ENCODE results near the gene CLEC18B.

Gene CLEC18B

DNA sequence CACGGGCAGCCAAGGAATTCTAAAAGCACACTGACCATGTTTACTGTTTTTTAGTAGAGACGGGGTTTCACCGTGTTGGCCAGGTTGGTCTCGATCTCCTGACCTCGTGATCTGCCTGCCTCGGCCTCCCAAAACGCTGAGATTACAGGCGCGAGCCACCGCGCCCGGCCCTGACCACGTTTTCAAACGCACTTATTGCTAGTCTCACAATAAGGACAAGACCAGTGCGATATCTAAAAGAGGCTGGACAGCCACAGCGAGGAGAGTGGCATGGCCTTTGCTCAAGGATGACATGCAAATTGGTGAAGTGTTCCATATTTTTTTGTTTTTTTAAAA is 35.0 kb upstream of the CLEC18B start:
- Histone ChIP-seq H3K4me3 (ENCODE audit: low read length) (no peak overlapping the region), H3K27ac (ENCODE audit: low read length) (no peak overlapping the region), H3K9me3 (ENCODE audit: control insufficient read depth, insufficient read depth, low read length) (no peaks in the 10 kb centered on the region), H3K36me3 (ENCODE audit: control insufficient read depth, insufficient read depth, low read length) (peaks cover 27% of the 10 kb centered on the region), H3K27me3 (ENCODE audit: control insufficient read depth, insufficient read depth, low read length) (no peaks in the 10 kb centered on the region), H3K4me1 (ENCODE audit: control insufficient read depth, insufficient read depth, low read length) (no peaks in the 10 kb centered on the region)
- no peak for DNase-seq (ENCODE audit: low read depth, low spot score)
- WGBS (ENCODE audit: insufficient coverage, insufficient read length) = no CpG with 5 or more reads among the region's 16 CpGs

GRCh38 chr16:74455619-74456289 is 34.5 kb upstream of the CLEC18B start:
- no peaks in the 10 kb centered on the region for H3K9me3 ChIP-seq (ENCODE audit: control insufficient read depth, insufficient read depth, low read length)
- H3K4me1 ChIP-seq (ENCODE audit: control insufficient read depth, insufficient read depth, low read length) = no peaks in the 10 kb centered on the region
- no peak for DNase-seq (ENCODE audit: low read depth, low spot score)
- H3K4me3 ChIP-seq (ENCODE audit: low read length) = no peak overlapping the region
- H3K27me3 ChIP-seq (ENCODE audit: control insufficient read depth, insufficient read depth, low read length) = no peaks in the 10 kb centered on the region
- WGBS (ENCODE audit: insufficient coverage, insufficient read length) = no CpG with 5 or more reads among the region's 10 CpGs
- H3K27ac ChIP-seq (ENCODE audit: low read length) = no peak overlapping the region
- peaks cover 27% of the 10 kb centered on the region for H3K36me3 ChIP-seq (ENCODE audit: control insufficient read depth, insufficient read depth, low read length)

DNA sequence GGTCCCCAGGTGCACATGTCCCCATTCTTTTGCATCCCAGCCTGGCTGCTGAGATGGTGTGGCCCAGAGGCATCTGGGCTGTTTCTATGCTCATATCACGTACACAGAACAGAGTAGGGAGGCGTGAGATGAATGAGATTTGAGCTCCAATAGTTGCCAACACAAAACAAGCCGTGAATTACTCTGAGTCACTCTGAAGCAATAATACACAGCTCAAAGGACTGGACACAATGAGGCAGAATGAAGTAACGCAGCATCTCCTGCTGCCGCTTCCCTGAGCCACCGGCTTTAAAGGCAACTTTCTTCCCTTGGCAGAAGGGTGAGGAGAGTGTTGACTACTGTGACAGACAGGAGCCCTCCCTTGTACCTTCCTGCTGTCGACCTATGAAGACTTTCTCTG is 33.9 kb upstream of the CLEC18B start:
- no peak overlapping the region for H3K4me3 ChIP-seq (ENCODE audit: low read length)
- no peaks in the 10 kb centered on the region for H3K4me1 ChIP-seq (ENCODE audit: control insufficient read depth, insufficient read depth, low read length)
- no CpG with 5 or more reads among the region's 7 CpGs for WGBS (ENCODE audit: insufficient coverage, insufficient read length)
- H3K36me3 ChIP-seq (ENCODE audit: control insufficient read depth, insufficient read depth, low read length) = peaks cover 25% of the 10 kb centered on the region
- no peaks in the 10 kb centered on the region for H3K9me3 ChIP-seq (ENCODE audit: control insufficient read depth, insufficient read depth, low read length)
- no peak for DNase-seq (ENCODE audit: low read depth, low spot score)
- H3K27me3 ChIP-seq (ENCODE audit: control insufficient read depth, insufficient read depth, low read length) = no peaks in the 10 kb centered on the region
- no peak overlapping the region for H3K27ac ChIP-seq (ENCODE audit: low read length)

DNA sequence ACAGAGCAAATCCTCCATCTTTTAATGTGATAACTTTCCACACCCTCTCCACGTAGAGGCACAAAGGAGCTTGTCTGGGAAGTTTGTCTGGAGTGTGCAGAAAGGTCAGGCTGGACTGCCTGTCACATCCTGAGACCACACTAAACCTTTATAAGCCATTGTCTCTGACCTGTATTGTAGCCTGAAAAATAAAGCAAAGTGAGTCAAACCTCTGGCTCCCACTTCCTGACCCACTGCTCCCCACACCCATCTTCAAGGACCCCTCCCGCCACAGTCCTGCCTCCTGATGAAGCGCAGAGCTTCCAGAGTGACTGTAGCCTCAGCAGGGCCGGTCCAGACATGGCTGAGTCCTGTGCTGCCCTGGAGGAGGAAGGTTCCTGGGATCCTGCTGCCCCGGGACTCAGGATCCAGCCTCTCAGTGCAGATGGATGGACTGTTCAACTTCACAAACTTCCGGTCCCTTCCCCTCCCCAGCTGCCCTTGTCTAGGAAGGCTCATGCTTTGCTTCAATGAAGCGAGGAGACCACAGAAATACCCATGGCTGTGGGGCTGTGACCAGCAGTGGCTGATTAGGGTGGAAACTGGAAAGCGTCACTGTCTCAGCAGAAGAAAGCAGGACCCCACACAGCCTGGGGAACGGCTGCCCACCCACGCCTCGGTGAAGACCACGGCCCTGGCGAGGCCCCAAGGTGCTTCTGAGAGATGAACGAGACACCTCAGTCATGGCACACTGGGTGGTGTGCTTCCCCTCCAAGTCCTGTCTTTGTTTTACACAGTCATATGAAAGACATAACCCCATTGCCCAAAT is 30.9 kb upstream of the CLEC18B start:
- no CpG with 5 or more reads among the region's 14 CpGs for WGBS (ENCODE audit: insufficient coverage, insufficient read length)
- Histone ChIP-seq H3K27ac (ENCODE audit: low read length) (no peak overlapping the region), H3K9me3 (ENCODE audit: control insufficient read depth, insufficient read depth, low read length) (no peaks in the 10 kb centered on the region), H3K27me3 (ENCODE audit: control insufficient read depth, insufficient read depth, low read length) (no peaks in the 10 kb centered on the region), H3K4me1 (ENCODE audit: control insufficient read depth, insufficient read depth, low read length) (no peaks in the 10 kb centered on the region), H3K4me3 (ENCODE audit: low read length) (no peak overlapping the region), H3K36me3 (ENCODE audit: control insufficient read depth, insufficient read depth, low read length) (peaks cover 17% of the 10 kb centered on the region)
- no peak for DNase-seq (ENCODE audit: low read depth, low spot score)

DNA sequence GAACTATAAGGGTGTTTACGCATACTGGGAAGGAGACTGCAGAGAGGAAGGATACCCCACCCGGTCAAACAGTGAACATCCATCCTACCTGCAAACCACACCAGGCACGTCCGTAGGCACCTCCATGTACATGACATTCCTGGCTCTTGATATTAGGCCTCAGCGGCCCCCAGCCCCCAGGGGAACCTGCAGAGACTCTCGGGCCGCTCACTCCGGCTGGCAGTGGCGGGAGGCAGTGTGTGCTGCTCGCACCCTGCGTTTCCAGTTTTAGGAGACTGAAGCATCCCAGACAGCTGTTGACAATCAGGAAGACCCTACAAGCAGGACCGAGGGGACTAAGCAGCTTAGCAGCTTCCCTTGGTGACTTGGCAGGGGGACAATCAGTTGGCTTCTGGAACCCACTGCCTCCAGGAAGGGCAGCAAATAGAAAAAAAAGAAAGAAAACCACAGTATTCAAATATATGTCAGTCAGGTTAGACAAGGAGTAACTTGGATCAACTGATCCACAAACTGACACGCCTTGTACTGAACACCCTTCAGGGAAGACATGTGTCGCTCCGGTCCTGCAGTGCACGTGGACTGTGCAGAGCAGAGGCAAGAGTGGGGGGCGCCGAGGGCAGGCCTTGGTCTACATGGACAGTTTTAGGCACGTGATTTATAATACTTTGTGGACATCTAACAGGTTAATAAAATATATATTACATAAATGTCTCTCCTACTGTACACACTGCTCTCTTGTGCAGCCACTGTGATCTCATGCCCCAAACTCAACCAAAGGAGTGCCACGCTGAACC is 29.9 kb upstream of the CLEC18B start:
- no peaks in the 10 kb centered on the region for H3K4me1 ChIP-seq (ENCODE audit: control insufficient read depth, insufficient read depth, low read length)
- WGBS (ENCODE audit: insufficient coverage, insufficient read length) = no CpG with 5 or more reads among the region's 20 CpGs
- no peaks in the 10 kb centered on the region for H3K9me3 ChIP-seq (ENCODE audit: control insufficient read depth, insufficient read depth, low read length)
- DNase-seq (ENCODE audit: low read depth, low spot score) = no peak
- no peak overlapping the region for H3K4me3 ChIP-seq (ENCODE audit: low read length)
- no peaks in the 10 kb centered on the region for H3K27me3 ChIP-seq (ENCODE audit: control insufficient read depth, insufficient read depth, low read length)
- peaks cover 17% of the 10 kb centered on the region for H3K36me3 ChIP-seq (ENCODE audit: control insufficient read depth, insufficient read depth, low read length)
- no peak overlapping the region for H3K27ac ChIP-seq (ENCODE audit: low read length)

DNA sequence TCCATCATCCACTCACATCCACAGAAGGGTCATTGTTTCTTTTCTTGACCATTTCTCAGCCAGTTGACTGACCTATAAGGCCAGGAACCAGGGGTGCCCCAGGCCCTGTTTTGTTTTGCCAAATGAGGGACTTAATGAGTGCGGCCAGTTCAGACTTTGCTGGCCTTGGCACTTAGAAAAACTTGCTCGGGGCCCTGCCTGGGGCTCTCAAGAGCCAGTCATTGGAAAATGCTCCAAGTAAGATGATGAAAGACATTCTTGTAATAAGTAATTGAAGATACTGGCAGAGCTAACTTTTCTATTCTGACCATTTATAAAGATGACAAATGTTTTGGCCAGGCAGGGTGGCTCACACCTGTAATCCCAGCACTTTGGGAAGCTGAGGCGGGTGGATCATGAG is 29.0 kb upstream of the CLEC18B start:
- no peaks in the 10 kb centered on the region for H3K27me3 ChIP-seq (ENCODE audit: control insufficient read depth, insufficient read depth, low read length)
- no peak overlapping the region for H3K27ac ChIP-seq (ENCODE audit: low read length)
- H3K9me3 ChIP-seq (ENCODE audit: control insufficient read depth, insufficient read depth, low read length) = no peaks in the 10 kb centered on the region
- no CpG with 5 or more reads among the region's 3 CpGs for WGBS (ENCODE audit: insufficient coverage, insufficient read length)
- no peak overlapping the region for H3K4me3 ChIP-seq (ENCODE audit: low read length)
- H3K36me3 ChIP-seq (ENCODE audit: control insufficient read depth, insufficient read depth, low read length) = peaks cover 8% of the 10 kb centered on the region
- H3K4me1 ChIP-seq (ENCODE audit: control insufficient read depth, insufficient read depth, low read length) = no peaks in the 10 kb centered on the region
- no peak for DNase-seq (ENCODE audit: low read depth, low spot score)

- H3K27ac ChIP-seq (ENCODE audit: low read length) = no peak overlapping the region
- H3K4me3 ChIP-seq (ENCODE audit: low read length) = no peak overlapping the region
- H3K9me3 ChIP-seq (ENCODE audit: control insufficient read depth, insufficient read depth, low read length) = no peaks in the 10 kb centered on the region
- H3K27me3 ChIP-seq (ENCODE audit: control insufficient read depth, insufficient read depth, low read length) = no peaks in the 10 kb centered on the region
- DNase-seq (ENCODE audit: low read depth, low spot score) = no peak
- peaks cover 4% of the 10 kb centered on the region for H3K36me3 ChIP-seq (ENCODE audit: control insufficient read depth, insufficient read depth, low read length)
- WGBS (ENCODE audit: insufficient coverage, insufficient read length) = no CpG with 5 or more reads among the region's 5 CpGs
- H3K4me1 ChIP-seq (ENCODE audit: control insufficient read depth, insufficient read depth, low read length) = no peaks in the 10 kb centered on the region
These were observed 28.2 kb upstream of the CLEC18B start for GRCh38 chr16:74449470-74449869.

GRCh38 chr16:74448990-74449389 is 27.7 kb upstream of the CLEC18B start:
- Histone ChIP-seq H3K4me1 (ENCODE audit: control insufficient read depth, insufficient read depth, low read length) (no peaks in the 10 kb centered on the region), H3K4me3 (ENCODE audit: low read length) (no peak overlapping the region), H3K27me3 (ENCODE audit: control insufficient read depth, insufficient read depth, low read length) (no peaks in the 10 kb centered on the region), H3K9me3 (ENCODE audit: control insufficient read depth, insufficient read depth, low read length) (no peaks in the 10 kb centered on the region), H3K36me3 (ENCODE audit: control insufficient read depth, insufficient read depth, low read length) (peaks cover 4% of the 10 kb centered on the region), H3K27ac (ENCODE audit: low read length) (no peak overlapping the region)
- DNase-seq (ENCODE audit: low read depth, low spot score) = no peak
- WGBS (ENCODE audit: insufficient coverage, insufficient read length) = no CpG with 5 or more reads among the region's 8 CpGs

DNA sequence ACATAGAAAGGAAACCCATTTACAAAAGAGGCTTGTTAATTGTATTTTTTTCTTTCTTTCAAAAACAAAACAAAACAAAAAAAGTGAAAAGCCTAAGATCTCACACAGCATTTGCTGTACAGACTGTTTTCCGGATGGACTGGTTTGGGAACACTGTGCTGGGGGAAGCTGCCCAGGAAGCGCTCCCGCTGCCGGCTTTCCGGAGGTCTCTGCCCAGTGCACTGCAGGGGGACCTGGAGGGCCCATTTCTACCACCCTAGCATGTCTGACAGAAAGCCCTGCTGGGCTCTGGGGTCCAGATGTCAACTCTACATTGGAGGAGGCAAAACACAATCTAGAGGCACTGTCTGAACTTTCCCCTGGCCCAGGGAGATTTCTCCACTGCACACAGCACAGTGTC is 26.3 kb upstream of the CLEC18B start:
- no peaks in the 10 kb centered on the region for H3K27me3 ChIP-seq (ENCODE audit: control insufficient read depth, insufficient read depth, low read length)
- H3K4me1 ChIP-seq (ENCODE audit: control insufficient read depth, insufficient read depth, low read length) = no peaks in the 10 kb centered on the region
- DNase-seq (ENCODE audit: low read depth, low spot score) = no peak
- H3K9me3 ChIP-seq (ENCODE audit: control insufficient read depth, insufficient read depth, low read length) = no peaks in the 10 kb centered on the region
- H3K27ac ChIP-seq (ENCODE audit: low read length) = no peak overlapping the region
- no peaks in the 10 kb centered on the region; the same call in 1 of the 2 replicates for H3K36me3 ChIP-seq (ENCODE audit: control insufficient read depth, insufficient read depth, low read length)
- H3K4me3 ChIP-seq (ENCODE audit: low read length) = no peak overlapping the region
- no CpG with 5 or more reads among the region's 5 CpGs for WGBS (ENCODE audit: insufficient coverage, insufficient read length)

DNA sequence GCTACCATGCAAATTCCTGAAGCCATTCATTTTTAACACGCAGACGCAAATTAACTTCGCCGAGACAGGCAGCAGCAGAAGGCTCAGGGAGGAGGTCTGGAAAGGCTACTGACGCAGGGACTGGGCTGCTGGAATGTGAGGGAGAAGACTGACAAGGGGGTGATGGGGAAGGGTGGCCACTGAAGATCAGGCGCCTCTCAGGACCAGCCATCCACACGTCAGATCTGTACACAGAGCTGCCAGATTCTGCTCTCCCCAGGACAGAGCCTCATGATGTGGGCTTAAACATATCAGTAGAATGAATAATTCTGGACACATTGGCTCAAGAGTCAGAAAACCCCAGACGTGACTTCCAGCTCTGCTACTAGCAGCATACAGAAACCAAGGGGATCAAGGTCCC is 25.6 kb upstream of the CLEC18B start:
- no peak for DNase-seq (ENCODE audit: low read depth, low spot score)
- Histone ChIP-seq H3K9me3 (ENCODE audit: control insufficient read depth, insufficient read depth, low read length) (no peaks in the 10 kb centered on the region), H3K36me3 (ENCODE audit: control insufficient read depth, insufficient read depth, low read length) (no peaks in the 10 kb centered on the region; the same call in 1 of the 2 replicates), H3K4me3 (ENCODE audit: low read length) (no peak overlapping the region), H3K4me1 (ENCODE audit: control insufficient read depth, insufficient read depth, low read length) (no peaks in the 10 kb centered on the region), H3K27ac (ENCODE audit: low read length) (no peak overlapping the region), H3K27me3 (ENCODE audit: control insufficient read depth, insufficient read depth, low read length) (no peaks in the 10 kb centered on the region)
- no CpG with 5 or more reads among the region's 8 CpGs for WGBS (ENCODE audit: insufficient coverage, insufficient read length)

Data from iPS DF 6.9 (cell line).